ENCODE results near the gene SPRR2F.

SPRR2F gene

DNA sequence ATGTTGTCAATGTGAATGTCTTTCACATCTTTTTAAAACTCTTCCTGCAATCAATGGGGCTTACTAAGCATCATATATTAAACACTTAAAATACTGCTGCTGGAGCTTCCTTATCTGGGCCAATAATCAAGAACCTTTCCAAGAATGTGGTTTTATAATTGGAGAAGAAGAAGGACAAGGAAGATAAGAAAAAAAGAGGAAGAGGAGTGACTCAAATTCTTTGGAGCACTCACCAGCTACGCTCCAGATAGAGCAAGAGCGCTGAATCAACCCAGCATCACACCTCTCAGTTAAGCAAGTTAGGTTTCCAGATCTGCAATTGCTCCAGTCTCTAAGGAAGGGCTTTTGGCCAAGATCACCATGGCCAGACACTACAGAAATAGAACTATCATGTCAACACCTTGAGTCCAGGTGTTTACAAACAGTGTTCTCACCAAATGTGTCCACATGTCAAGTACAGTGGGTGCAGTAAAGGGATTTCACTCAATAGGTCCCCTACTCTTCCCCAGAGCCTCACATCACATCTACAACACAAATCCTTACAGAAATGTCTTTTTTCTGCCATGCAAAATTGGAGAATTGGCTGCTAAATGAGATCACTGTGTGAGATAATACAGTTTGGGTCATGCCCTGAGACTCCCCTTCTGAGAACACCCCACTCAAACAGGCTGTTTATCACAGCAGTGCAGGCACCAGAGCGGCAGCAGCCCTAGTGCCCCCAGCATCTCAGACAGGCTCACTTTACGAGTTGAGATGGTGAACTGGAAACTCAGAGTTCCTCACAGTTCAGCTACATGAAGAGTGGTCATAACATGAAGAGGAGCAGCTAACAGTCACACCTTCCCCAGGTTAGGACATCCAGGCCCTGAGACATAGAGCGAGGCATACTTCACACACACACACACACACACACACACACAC lies 40.2 kb downstream of the SPRR2F start:
- no peak for DNase-seq (ENCODE audit: low spot score)

DNA sequence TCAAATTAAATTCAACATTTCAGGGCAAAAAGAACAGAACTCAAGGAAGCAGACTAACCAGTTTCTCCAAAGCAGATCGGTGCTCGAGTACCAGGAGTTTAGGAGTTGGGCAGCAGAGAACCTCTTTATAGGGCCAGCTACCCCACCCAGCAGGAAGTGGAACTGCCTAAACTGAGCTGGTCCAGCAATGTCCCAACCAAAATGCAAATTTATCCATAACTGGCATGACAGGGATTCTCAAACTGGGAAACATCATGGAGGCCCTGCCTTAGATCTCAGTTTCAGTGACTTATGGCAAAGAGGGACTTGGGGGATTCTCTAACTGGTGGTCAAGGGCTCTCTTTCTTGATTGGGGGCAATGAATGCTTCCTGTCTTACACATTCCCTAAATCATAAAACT lies 41.8 kb downstream of the SPRR2F start, which contains the start of gene SPRR2B:
Gene SPRR2B (minus strand): TSS at position 101 of the 400 bp plus-strand sequence. CDS start 772 bp downstream, outside the sequence.
- no peak for DNase-seq (ENCODE audit: low spot score)

DNA sequence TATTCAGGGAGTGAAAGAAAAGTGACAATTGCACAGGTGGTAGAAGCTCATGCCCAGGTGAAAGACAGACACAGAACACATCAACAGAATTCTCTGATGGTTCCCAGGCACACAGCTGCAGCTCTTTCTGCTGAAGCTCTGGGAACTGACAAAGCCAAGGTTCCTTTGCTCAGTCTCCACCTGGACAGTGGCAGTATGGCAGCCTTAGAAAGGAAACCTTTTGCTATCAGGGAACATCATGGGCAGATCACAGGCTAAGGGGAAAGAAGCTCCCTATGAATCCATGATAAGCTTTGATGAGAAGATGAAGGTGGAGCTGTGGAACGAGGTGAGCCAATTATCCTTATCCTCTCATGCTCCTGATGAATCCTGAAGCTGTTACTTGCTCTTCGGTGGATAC lies 43.1 kb downstream of the SPRR2F start:
- no peak for DNase-seq (ENCODE audit: low spot score)
